A673 (cell line): Measurements from ENCODE around the gene MDFI.

Source experiments
- CTCF ChIP-seq: fragments of 300-800, 200-600 bp; sonication (generic); conservative IDR thresholded peaks from 2 replicates; pipeline ENCODE4 v1.5.1; 2017; ENCODE audit warnings: low read depth, mild to moderate bottlenecking, antibody characterized with exemption, low read length, moderate library complexity, mixed read lengths
- EZH2 ChIP-seq: fragments of 200-600 bp; sonication (generic); IDR thresholded peaks from 2 replicates; pipeline ENCODE4 v1.6.1; 2017; ENCODE audit warnings: borderline replicate concordance, low read depth, mild to moderate bottlenecking, mixed read lengths, antibody characterized with exemption, low read length; ENCODE audit not compliant: poor library complexity, severe bottlenecking

GRCh38 chr6:41599015-41599851 lies 39.0 kb upstream of the MDFI start:
- TF ChIP-seq CTCF (no peak), EZH2 (no peak)
